Measurements from ENCODE around the gene PUSL1.

PUSL1 gene

GRCh38 chr1:1267488-1268283 lies 40.7 kb upstream of the PUSL1 start:
- TF ChIP-seq SPI1 (IDR thresholded peaks at IDR 0.05; ENCODE audit: low read depth, low read length) (no peak), POLR2A (IDR thresholded peaks at IDR 0.05; ENCODE audit: low read depth, low read length) (no peak), TAF1 (IDR thresholded peaks at IDR 0.05; ENCODE audit: low read depth, low read length) (no peak), PAX5 (IDR thresholded peaks at IDR 0.05; ENCODE audit: insufficient read depth, low read length, severe bottlenecking) (no peak), POU2F2 (IDR thresholded peaks at IDR 0.05; ENCODE audit: low read depth, low read length) (no peak), POLR2AphosphoS5 (IDR thresholded peaks at IDR 0.05; ENCODE audit: low read depth, low read length) (no peak)
- FAIRE-seq, result no peak
- no peak for DNase-seq (ENCODE audit: insufficient read length, low spot score)

- DNase-seq (ENCODE audit: insufficient read length, low spot score) (no peak), FAIRE-seq (no peak)
- TF ChIP-seq TAF1 (IDR thresholded peaks at IDR 0.05; ENCODE audit: low read depth, low read length), result no peak
- no peak for TF ChIP-seq SPI1 (IDR thresholded peaks at IDR 0.05; ENCODE audit: low read depth, low read length)
- TF ChIP-seq POLR2AphosphoS5 (IDR thresholded peaks at IDR 0.05; ENCODE audit: low read depth, low read length), result no peak
- no peak for TF ChIP-seq PAX5 (IDR thresholded peaks at IDR 0.05; ENCODE audit: insufficient read depth, low read length, severe bottlenecking)
- no peak for TF ChIP-seq POU2F2 (IDR thresholded peaks at IDR 0.05; ENCODE audit: low read depth, low read length)
- no peak for TF ChIP-seq POLR2A (IDR thresholded peaks at IDR 0.05; ENCODE audit: low read depth, low read length)
Measured at GRCh38 chr1:1268284-1268682, 40.1 kb upstream of the PUSL1 start.

GRCh38 chr1:1270813-1271212 lies 37.6 kb upstream of the PUSL1 start:
- no peak for TF ChIP-seq PAX5 (IDR thresholded peaks at IDR 0.05; ENCODE audit: insufficient read depth, low read length, severe bottlenecking)
- no peak for TF ChIP-seq POLR2AphosphoS5 (IDR thresholded peaks at IDR 0.05; ENCODE audit: low read depth, low read length)
- no peak for TF ChIP-seq SPI1 (IDR thresholded peaks at IDR 0.05; ENCODE audit: low read depth, low read length)
- no peak for TF ChIP-seq POLR2A (IDR thresholded peaks at IDR 0.05; ENCODE audit: low read depth, low read length)
- no peak for TF ChIP-seq POU2F2 (IDR thresholded peaks at IDR 0.05; ENCODE audit: low read depth, low read length)
- no peak for TF ChIP-seq TAF1 (IDR thresholded peaks at IDR 0.05; ENCODE audit: low read depth, low read length)
- no peak for FAIRE-seq
- no peak for DNase-seq (ENCODE audit: insufficient read length, low spot score)

GRCh38 chr1:1272341-1273208 lies 35.8 kb upstream of the PUSL1 start:
- FAIRE-seq (peak; percentile 73), DNase-seq (ENCODE audit: insufficient read length, low spot score) (no peak)
- TF ChIP-seq POU2F2 (IDR thresholded peaks at IDR 0.05; ENCODE audit: low read depth, low read length) (no peak), TAF1 (IDR thresholded peaks at IDR 0.05; ENCODE audit: low read depth, low read length) (no peak), POLR2A (IDR thresholded peaks at IDR 0.05; ENCODE audit: low read depth, low read length) (peak; percentile 40; the same call in 1 of the 2 replicates), POLR2AphosphoS5 (IDR thresholded peaks at IDR 0.05; ENCODE audit: low read depth, low read length) (peak; percentile 40; the same call in 1 of the 2 replicates), SPI1 (IDR thresholded peaks at IDR 0.05; ENCODE audit: low read depth, low read length) (no peak), PAX5 (IDR thresholded peaks at IDR 0.05; ENCODE audit: insufficient read depth, low read length, severe bottlenecking) (no peak)

- TF ChIP-seq TAF1 (IDR thresholded peaks at IDR 0.05; ENCODE audit: low read depth, low read length) (no peak), PAX5 (IDR thresholded peaks at IDR 0.05; ENCODE audit: insufficient read depth, low read length, severe bottlenecking) (no peak), POU2F2 (IDR thresholded peaks at IDR 0.05; ENCODE audit: low read depth, low read length) (no peak), SPI1 (IDR thresholded peaks at IDR 0.05; ENCODE audit: low read depth, low read length) (no peak), POLR2A (IDR thresholded peaks at IDR 0.05; ENCODE audit: low read depth, low read length) (no peak), POLR2AphosphoS5 (IDR thresholded peaks at IDR 0.05; ENCODE audit: low read depth, low read length) (no peak)
- DNase-seq (ENCODE audit: insufficient read length, low spot score) (no peak), FAIRE-seq (no peak)
Measured at GRCh38 chr1:1273209-1273511, 35.2 kb upstream of the PUSL1 start.

- DNase-seq (ENCODE audit: insufficient read length, low spot score), result peak; percentile 99
- FAIRE-seq, result peak; percentile 97
- TF ChIP-seq POLR2AphosphoS5 (IDR thresholded peaks at IDR 0.05; ENCODE audit: low read depth, low read length) (0 out of 2 replicates have a peak, but pooled peaks have one; percentile 29), PAX5 (IDR thresholded peaks at IDR 0.05; ENCODE audit: insufficient read depth, low read length, severe bottlenecking) (peak; percentile 50), SPI1 (IDR thresholded peaks at IDR 0.05; ENCODE audit: low read depth, low read length) (no peak), POU2F2 (IDR thresholded peaks at IDR 0.05; ENCODE audit: low read depth, low read length) (no peak), TAF1 (IDR thresholded peaks at IDR 0.05; ENCODE audit: low read depth, low read length) (no peak)
Measured at GRCh38 chr1:1273512-1274298, 34.7 kb upstream of the PUSL1 start, which contains the start of gene UBE2J2. UBE2J2 (minus strand) TSS chr1:1273854; CDS start chr1:1267992, 5,862 bp downstream.

- FAIRE-seq, result peak; percentile 83
- no peak for TF ChIP-seq SPI1 (IDR thresholded peaks at IDR 0.05; ENCODE audit: low read depth, low read length)
- TF ChIP-seq POU2F2 (IDR thresholded peaks at IDR 0.05; ENCODE audit: low read depth, low read length), result no peak
- TF ChIP-seq PAX5 (IDR thresholded peaks at IDR 0.05; ENCODE audit: insufficient read depth, low read length, severe bottlenecking), result no peak
- TF ChIP-seq TAF1 (IDR thresholded peaks at IDR 0.05; ENCODE audit: low read depth, low read length), result no peak
- no peak for TF ChIP-seq POLR2AphosphoS5 (IDR thresholded peaks at IDR 0.05; ENCODE audit: low read depth, low read length)
- TF ChIP-seq POLR2A (IDR thresholded peaks at IDR 0.05; ENCODE audit: low read depth, low read length), result no peak
- DNase-seq (ENCODE audit: insufficient read length, low spot score), result no peak
Measured at GRCh38 chr1:1274299-1274930, 34.0 kb upstream of the PUSL1 start.

GRCh38 chr1:1274931-1275431 lies 33.4 kb upstream of the PUSL1 start:
- no peak for DNase-seq (ENCODE audit: insufficient read length, low spot score)
- TF ChIP-seq SPI1 (IDR thresholded peaks at IDR 0.05; ENCODE audit: low read depth, low read length) (no peak), TAF1 (IDR thresholded peaks at IDR 0.05; ENCODE audit: low read depth, low read length) (no peak), POLR2AphosphoS5 (IDR thresholded peaks at IDR 0.05; ENCODE audit: low read depth, low read length) (no peak)
- FAIRE-seq, result no peak
